Caco-2 (cell line): Measurements from ENCODE around the gene LORICRIN. TPM values are rescaled to one million over a fixed set of nuclear protein-coding genes. Genes with fewer than 3 reads are reported as not detected.

Experiments
- BruUV-seq: library from RNA; stranded (reverse); fragments of 400-500 nt; replicated peaks from 2 replicates; lab custom pipeline; 2021; lab: Mats Ljungman, UMichigan
- CTCF ChIA-PET: fragments of 300-600 bp; sonication (Branson Sonifier 250); formaldehyde crosslinking; loops from one replicate; lab custom pipeline; 2022; ENCODE audit warnings: antibody characterized with exemption; lab: Charles Lee
- POLR2A ChIA-PET: fragments of 300-600 bp; sonication (Branson Sonifier 250); formaldehyde crosslinking; loops from one replicate; lab custom pipeline; 2022; ENCODE audit warnings: antibody characterized with exemption; lab: Charles Lee
- DNase-seq, 2 experiments: peaks; one replicate each; pipeline versions ENCODE4 v3.0.0 to v3.0.0-alpha.2; 2020 to 2022
- H3K27me3 ChIP-seq: replicated peaks from 2 replicates; pipeline ENCODE4 v1.6.0; 2011; ENCODE audit warnings: low read length; ENCODE audit not compliant: control insufficient read depth, insufficient read depth
- H3K36me3 ChIP-seq: 2 replicates; pipeline ENCODE4 v1.5.1; 2011; ENCODE audit warnings: low read length; ENCODE audit not compliant: control insufficient read depth, insufficient read depth
- H3K4me1 ChIP-seq: fragments of 250-450 bp; sonication (Bioruptor Pico); 2 replicates; pipeline ENCODE4 v1.5.1; 2020; ENCODE audit warnings: mild to moderate bottlenecking
- H3K4me3 ChIP-seq: 2 replicates; pipeline ENCODE4 v1.5.1; 2011; ENCODE audit warnings: low read depth, mild to moderate bottlenecking, control low read depth, low read length
- H3K9me3 ChIP-seq: fragments of 250-450 bp; sonication (Bioruptor Pico); 2 replicates; pipeline ENCODE4 v1.5.1; 2020; ENCODE audit warnings: mild to moderate bottlenecking, moderate library complexity
- H3K27ac Mint-ChIP-seq: one replicate; pipeline ENCODE4 v1.8.0; 2022; ENCODE audit warnings: mixed read lengths; ENCODE audit not compliant: unreplicated experiment
- H3K27me3 Mint-ChIP-seq: one replicate; pipeline ENCODE4 v1.8.0; 2022; ENCODE audit warnings: mixed read lengths; ENCODE audit not compliant: insufficient read depth, unreplicated experiment
- H3K36me3 Mint-ChIP-seq: one replicate; pipeline ENCODE4 v1.8.0; 2022; ENCODE audit warnings: mild to moderate bottlenecking, mixed read lengths; ENCODE audit not compliant: insufficient read depth, unreplicated experiment
- H3K4me1 Mint-ChIP-seq: one replicate; pipeline ENCODE4 v1.8.0; 2022; ENCODE audit warnings: low read depth, mixed read lengths; ENCODE audit not compliant: unreplicated experiment
- H3K4me3 Mint-ChIP-seq: one replicate; pipeline ENCODE4 v1.8.0; 2022; ENCODE audit warnings: mild to moderate bottlenecking, moderate library complexity, mixed read lengths; ENCODE audit not compliant: unreplicated experiment
- H3K9me3 Mint-ChIP-seq: one replicate; pipeline ENCODE4 v1.8.0; 2022; ENCODE audit warnings: mixed read lengths; ENCODE audit not compliant: unreplicated experiment
- intact Hi-C: fragments of 100-400 bp; cut with micrococcal nuclease; formaldehyde crosslinking; loops from one replicate; pipeline ENCODE4 v1.10.0; 2022; ENCODE audit not compliant: unreplicated experiment
- total RNA-seq: library from RNA; stranded (reverse); gene quantifications from 2 replicates; pipeline ENCODE4 v1.2.3, GENCODE V29; 2022
- TF ChIP-seq, protein P1 (sequence below), 2 experiments: fragments of 200-600 bp in 1 of 2; IDR thresholded peaks; 1 replicate in 1 of 2; 2 replicates in 1 of 2; pipeline versions ENCODE4 v1.5.1 to v1.8.0; 2011 to 2022; ENCODE audit warnings: antibody characterized with exemption in 1 of 2, control low read depth in 1 of 2, inconsistent platforms in 1 of 2, low read depth in 1 of 2, low read length in 1 of 2, mild to moderate bottlenecking in 1 of 2, moderate library complexity in 1 of 2; ENCODE audit not compliant: insufficient read depth in 1 of 2, severe bottlenecking in 1 of 2, unreplicated experiment in 1 of 2

The LORICRIN gene
- total RNA-seq, 1 experiment from 2014 or later: not detected

DNA sequence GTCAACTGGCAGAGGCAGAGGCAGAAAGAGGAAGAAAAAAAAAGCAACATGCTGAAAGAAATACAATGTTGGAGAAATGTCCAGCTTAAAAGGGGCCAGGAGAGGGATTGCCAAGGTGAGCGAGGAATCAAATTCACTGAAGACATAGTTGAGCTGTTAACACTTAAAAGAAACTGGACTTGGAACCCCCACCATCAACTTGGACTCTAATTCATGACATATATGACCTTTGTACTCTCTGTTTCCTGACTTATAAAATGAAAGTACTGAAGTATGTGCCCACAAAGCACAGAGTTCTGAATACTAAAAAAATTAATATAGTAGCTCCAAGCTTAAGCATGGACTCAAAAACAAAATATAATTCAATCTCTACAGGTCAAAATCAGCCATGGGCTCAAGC lies 26.0 kb upstream of the LORICRIN start:
- H3K36me3 Mint-ChIP-seq: no peaks in the 10 kb centered on the region
- DNase-seq: no peak
- TF ChIP-seq, protein P1, sequence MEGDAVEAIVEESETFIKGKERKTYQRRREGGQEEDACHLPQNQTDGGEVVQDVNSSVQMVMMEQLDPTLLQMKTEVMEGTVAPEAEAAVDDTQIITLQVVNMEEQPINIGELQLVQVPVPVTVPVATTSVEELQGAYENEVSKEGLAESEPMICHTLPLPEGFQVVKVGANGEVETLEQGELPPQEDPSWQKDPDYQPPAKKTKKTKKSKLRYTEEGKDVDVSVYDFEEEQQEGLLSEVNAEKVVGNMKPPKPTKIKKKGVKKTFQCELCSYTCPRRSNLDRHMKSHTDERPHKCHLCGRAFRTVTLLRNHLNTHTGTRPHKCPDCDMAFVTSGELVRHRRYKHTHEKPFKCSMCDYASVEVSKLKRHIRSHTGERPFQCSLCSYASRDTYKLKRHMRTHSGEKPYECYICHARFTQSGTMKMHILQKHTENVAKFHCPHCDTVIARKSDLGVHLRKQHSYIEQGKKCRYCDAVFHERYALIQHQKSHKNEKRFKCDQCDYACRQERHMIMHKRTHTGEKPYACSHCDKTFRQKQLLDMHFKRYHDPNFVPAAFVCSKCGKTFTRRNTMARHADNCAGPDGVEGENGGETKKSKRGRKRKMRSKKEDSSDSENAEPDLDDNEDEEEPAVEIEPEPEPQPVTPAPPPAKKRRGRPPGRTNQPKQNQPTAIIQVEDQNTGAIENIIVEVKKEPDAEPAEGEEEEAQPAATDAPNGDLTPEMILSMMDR (IDR thresholded peaks at IDR 0.05; ENCODE audit: insufficient read depth in 1 of 2, low read depth in 1 of 2, low read length in 1 of 2, severe bottlenecking in 1 of 2, unreplicated experiment in 1 of 2): no peak
- no peaks in the 10 kb centered on the region for H3K36me3 ChIP-seq
- CTCF ChIA-PET: no interaction called here
- no peaks in the 10 kb centered on the region for H3K4me1 ChIP-seq
- no peak overlapping the region for H3K4me3 Mint-ChIP-seq
- H3K9me3 ChIP-seq: no peaks in the 10 kb centered on the region
- no peaks in the 10 kb centered on the region for H3K27me3 ChIP-seq
- H3K4me3 ChIP-seq: no peak overlapping the region
- H3K27ac Mint-ChIP-seq: no peak overlapping the region
- no peaks in the 10 kb centered on the region for H3K4me1 Mint-ChIP-seq
- POLR2A ChIA-PET: no interaction called here
- peaks cover 10% of the 10 kb centered on the region for H3K27me3 Mint-ChIP-seq
- no TSS peak for BruUV-seq
- no peaks in the 10 kb centered on the region for H3K9me3 Mint-ChIP-seq
- intact Hi-C loops: no loop called here

DNA sequence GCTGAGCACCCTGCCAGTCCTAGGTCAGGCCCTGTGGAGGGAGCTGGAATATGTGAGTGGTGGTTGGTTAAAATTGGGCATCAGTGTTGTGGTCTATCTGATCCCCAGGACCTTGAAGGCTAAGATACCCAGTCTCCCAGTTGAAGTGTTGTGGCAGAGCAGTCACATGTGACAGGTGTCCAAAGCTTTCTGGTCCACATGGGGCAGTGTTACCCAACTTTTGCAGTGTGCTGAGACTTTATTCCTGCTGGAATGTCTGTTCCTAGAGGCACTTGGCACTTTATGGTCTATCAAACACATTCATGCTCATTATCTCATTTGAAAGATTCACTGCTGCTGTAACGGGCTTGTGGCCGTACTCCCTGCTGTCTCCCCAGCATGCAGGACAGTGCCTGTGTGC lies 21.0 kb upstream of the LORICRIN start:
- intact Hi-C loops: loop anchor here (2.0 kb wide), 1 partner anchor 40 kb away; no protein-coding TSS in a partner anchor
- H3K27me3 Mint-ChIP-seq: peaks cover 11% of the 10 kb centered on the region
- no peaks in the 10 kb centered on the region for H3K9me3 Mint-ChIP-seq
- TF ChIP-seq, protein P1 (IDR thresholded peaks at IDR 0.05; ENCODE audit: insufficient read depth in 1 of 2, low read depth in 1 of 2, low read length in 1 of 2, severe bottlenecking in 1 of 2, unreplicated experiment in 1 of 2): peak in 1 of 2 experiments; percentile 44
- BruUV-seq: no TSS peak
- Histone ChIP-seq H3K4me3 (no peak overlapping the region), H3K27me3 (no peaks in the 10 kb centered on the region; the same call in 1 of the 2 replicates), H3K36me3 (no peaks in the 10 kb centered on the region), H3K9me3 (no peaks in the 10 kb centered on the region), H3K4me1 (no peaks in the 10 kb centered on the region)
- H3K36me3 Mint-ChIP-seq: no peaks in the 10 kb centered on the region
- no peak overlapping the region for H3K27ac Mint-ChIP-seq
- peak in 1 of 2 experiments; percentile 21 for DNase-seq
- H3K4me3 Mint-ChIP-seq: no peak overlapping the region
- ChIA-PET CTCF (no interaction called here), POLR2A (no interaction called here)
- no peaks in the 10 kb centered on the region for H3K4me1 Mint-ChIP-seq

DNA sequence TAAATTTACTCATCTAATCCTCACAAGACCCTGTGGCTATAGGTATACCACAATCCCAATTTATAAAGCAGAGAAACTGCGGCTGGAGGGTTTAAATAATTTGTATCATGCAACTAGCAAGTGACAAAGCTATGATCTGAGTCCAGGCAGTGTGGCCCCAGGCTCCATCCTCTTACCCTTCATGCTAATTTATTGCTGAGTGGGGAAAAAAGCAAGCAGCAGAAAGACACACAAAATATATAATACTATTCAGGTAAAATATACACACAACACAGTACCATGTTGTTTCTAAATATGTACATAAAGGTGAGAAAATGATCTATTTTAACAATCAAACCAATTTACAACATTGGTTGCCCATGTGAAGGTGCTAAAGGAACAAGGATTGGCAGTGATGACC lies 17.3 kb upstream of the LORICRIN start:
- peaks cover 9% of the 10 kb centered on the region for H3K27me3 Mint-ChIP-seq
- no peaks in the 10 kb centered on the region for H3K4me1 Mint-ChIP-seq
- no peaks in the 10 kb centered on the region for H3K36me3 Mint-ChIP-seq
- ChIA-PET POLR2A (no interaction called here), CTCF (no interaction called here)
- TF ChIP-seq, protein P1 (IDR thresholded peaks at IDR 0.05; ENCODE audit: insufficient read depth in 1 of 2, low read depth in 1 of 2, low read length in 1 of 2, severe bottlenecking in 1 of 2, unreplicated experiment in 1 of 2): no peak
- intact Hi-C loops: no loop called here
- H3K4me3 Mint-ChIP-seq: no peak overlapping the region
- Histone ChIP-seq H3K4me1 (no peaks in the 10 kb centered on the region), H3K4me3 (no peak overlapping the region), H3K36me3 (no peaks in the 10 kb centered on the region), H3K9me3 (no peaks in the 10 kb centered on the region), H3K27me3 (no peaks in the 10 kb centered on the region; the same call in 1 of the 2 replicates)
- no TSS peak for BruUV-seq
- H3K27ac Mint-ChIP-seq: no peak overlapping the region
- H3K9me3 Mint-ChIP-seq: peaks cover 15% of the 10 kb centered on the region
- DNase-seq: no peak
